ENCODE data around the gene EFCAB14. TPM values are rescaled to one million over a fixed set of nuclear protein-coding genes. Genes with fewer than 3 reads are reported as not detected.

EFCAB14 gene
- total and polyA plus RNA-seq, 2 donors (not counting 3 experiments of a cell fraction or from before 2014, with no cell fraction given): 30.0 to 81.7 TPM

- TF ChIP-seq CTCF (IDR thresholded peaks at IDR 0.05; ENCODE audit: extremely low read depth in 1 of 2, insufficient read depth in 1 of 2, low read depth in 1 of 2, low read length in 2 of 2) (no peak), MAX (IDR thresholded peaks at IDR 0.05; ENCODE audit: insufficient read depth, insufficient read length) (no peak), JUN (IDR thresholded peaks at IDR 0.05; ENCODE audit: borderline replicate concordance, insufficient read depth, insufficient read length, low read depth) (no peak), EZH2 (IDR thresholded peaks at IDR 0.05; ENCODE audit: borderline replicate concordance, low read depth, low read length, severe bottlenecking) (no peak), GATA2 (IDR thresholded peaks at IDR 0.05; ENCODE audit: insufficient read depth, insufficient read length, low read depth, low read length) (no peak), POLR2A (IDR thresholded peaks at IDR 0.05; ENCODE audit: low read depth, low read length) (no peak), FOS (IDR thresholded peaks at IDR 0.05; ENCODE audit: borderline replicate concordance, insufficient read depth, low read length) (no peak), MYC (IDR thresholded peaks at IDR 0.05; ENCODE audit: low read depth, low read length) (no peak), POLR2AphosphoS5 (IDR thresholded peaks at IDR 0.05; ENCODE audit: insufficient read depth, low read depth, low read length) (no peak)
- Histone ChIP-seq H3K36me3 (ENCODE audit: control insufficient read depth in 2 of 2, extremely low read depth in 1 of 2, insufficient read depth in 2 of 2, low read length in 2 of 2) (no peaks in the 10 kb centered on the region), H3K4me1 (ENCODE audit: control insufficient read depth, extremely low read depth, insufficient read depth, low read length) (peaks cover 16% of the 10 kb centered on the region), H2AFZ (ENCODE audit: low read depth, low read length) (no peak overlapping the region), H3K79me2 (ENCODE audit: control insufficient read depth, insufficient read depth, low read length) (no peaks in the 10 kb centered on the region), H3K27me3 (ENCODE audit: control insufficient read depth in 2 of 2, insufficient read depth in 2 of 2, low read length in 2 of 2) (peaks cover 8 to 15% of the 10 kb centered on the region in 2 experiments), H3K9me1 (replicated peaks; ENCODE audit: control insufficient read depth, extremely low read depth, insufficient read depth, low read length) (no peaks in the 10 kb centered on the region), H3K4me2 (ENCODE audit: insufficient read depth, low read length) (no peak overlapping the region), H3K27ac (ENCODE audit: insufficient read depth, low read depth, low read length) (no peak overlapping the region), H3K9me3 (replicated peaks; ENCODE audit: control insufficient read depth, insufficient read depth, low read length) (no peaks in the 10 kb centered on the region), H3K9ac (replicated peaks; ENCODE audit: extremely low read depth, insufficient read depth, low read length) (no peak overlapping the region), H3K4me3 (replicated peaks in 1 of 3; ENCODE audit: insufficient read depth in 1 of 3, low read depth in 1 of 3, low read length in 3 of 3) (no peak overlapping the region), H4K20me1 (replicated peaks; ENCODE audit: control insufficient read depth, extremely low read depth, insufficient read depth, low read length) (no peaks in the 10 kb centered on the region)
- no peak for DNase-seq (ENCODE audit: low read depth, low spot score)
- FAIRE-seq: no peak
- intact Hi-C loops (cut with micrococcal nuclease) (loop anchor here (5.0 to 10.0 kb wide), 2 partner anchors 355 to 422 kb away; no protein-coding TSS in a partner anchor), dilution Hi-C loops (cut with MboI; ENCODE audit: extremely low pct_ligation_motif_present, low sequenced_read_pairs) (no loop called here)
- POLR2A ChIA-PET: no interaction called here
- no TSS peak for BruUV-seq (replicated peaks)
- CTCF ChIA-PET: no interaction called here
Observed at GRCh38 chr1:46749921-46750404, 31.0 kb upstream of the EFCAB14 start.

Data from endothelial cell of umbilical vein (primary cell).